ENCODE data around the gene ACTN1. TPM values are rescaled to one million over a fixed set of nuclear protein-coding genes. Genes with fewer than 3 reads are reported as not detected.

The ACTN1 gene
- total and polyA plus RNA-seq, 2 experiments from 2014 or later = 121 to 280 TPM

- H3K4me1 ChIP-seq (ENCODE audit: insufficient read depth) = no peaks in the 10 kb centered on the region
- H3K27ac Mint-ChIP-seq = no peak overlapping the region
- H3K27ac ChIP-seq (ENCODE audit: low read depth) = no peak overlapping the region
- peaks cover 10% of the 10 kb centered on the region; the same call in 1 of the 3 replicates for H3K36me3 Mint-ChIP-seq (ENCODE audit: low read depth)
- H3K9me3 Mint-ChIP-seq = peaks cover 17% of the 10 kb centered on the region
- H3K4me1 Mint-ChIP-seq = peaks cover 2% of the 10 kb centered on the region; the same call in 1 of the 3 replicates
- no peaks in the 10 kb centered on the region for H3F3A ChIP-seq (replicated peaks; ENCODE audit: low read depth)
- no peak overlapping the region for H3K4me3 ChIP-seq
- H3K4me2 ChIP-seq = no peak overlapping the region
- H3K36me3 ChIP-seq (ENCODE audit: insufficient read depth) = no peaks in the 10 kb centered on the region
- H3K9me2 ChIP-seq (ENCODE audit: insufficient read depth) = no peaks in the 10 kb centered on the region
- no peak overlapping the region for H3K4me3 Mint-ChIP-seq
- ATAC-seq (no peak), DNase-seq (ENCODE audit: low spot score) (no peak)
- H3K27me3 Mint-ChIP-seq (ENCODE audit: insufficient read depth, low read depth, poor library complexity) = peaks cover 8% of the 10 kb centered on the region
- H3K27me3 ChIP-seq (ENCODE audit: insufficient read depth) = no peaks in the 10 kb centered on the region
- H3K79me2 ChIP-seq (replicated peaks; ENCODE audit: insufficient read depth) = no peaks in the 10 kb centered on the region
- no peaks in the 10 kb centered on the region for H4K20me1 ChIP-seq (replicated peaks; ENCODE audit: insufficient read depth)
- no peak for TF ChIP-seq ZNF331 (CRISPR knock-in tag; IDR thresholded peaks at IDR 0.05; ENCODE audit: low read depth)
- no peak for TF ChIP-seq ZNF114 (CRISPR knock-in tag; IDR thresholded peaks at IDR 0.05)
- TF ChIP-seq JUNB (IDR thresholded peaks at IDR 0.05; ENCODE audit: unreplicated experiment) = no peak
- TF ChIP-seq ETS1 (IDR thresholded peaks at IDR 0.05) = no peak
- no peak for TF ChIP-seq EZH2 (IDR thresholded peaks at IDR 0.05; ENCODE audit: low read depth, unreplicated experiment)
- no peak for TF ChIP-seq EZH2phosphoT487 (IDR thresholded peaks at IDR 0.05; ENCODE audit: unreplicated experiment)
- no peak for TF ChIP-seq NANOG (IDR thresholded peaks at IDR 0.05; ENCODE audit: borderline replicate concordance)
- no peak for TF ChIP-seq ZNF462 (CRISPR knock-in tag; IDR thresholded peaks at IDR 0.05)
- TF ChIP-seq CREB1 (CRISPR knock-in tag; IDR thresholded peaks at IDR 0.05; ENCODE audit: low read depth) = no peak
- TF ChIP-seq STAT1 (IDR thresholded peaks at IDR 0.05; ENCODE audit: unreplicated experiment) = no peak
- TF ChIP-seq POLR2AphosphoS5 (IDR thresholded peaks at IDR 0.05; ENCODE audit: low read depth) = no peak
- no peak for TF ChIP-seq REST (IDR thresholded peaks at IDR 0.05; ENCODE audit: unreplicated experiment)
- H2AFZ ChIP-seq = no peak overlapping the region
Observed at GRCh38 chr14:68849416-68849815, 129.7 kb downstream of the ACTN1 start.
